GM12878 (cell line): ENCODE data around the gene TMEM135. TPM values are rescaled to one million over a fixed set of nuclear protein-coding genes. Genes with fewer than 3 reads are reported as not detected.

Source experiments
- ATAC-seq: fragments of 200-7000 bp; cut with Tn5 transposase; 3 replicates; pipeline ENCODE4 v1.9.1; 2020; ENCODE audit warnings: mild to moderate bottlenecking, moderate library complexity
- BruUV-seq: library from RNA; stranded (reverse); fragments of 400-500 nt; replicated peaks from 2 replicates; lab custom pipeline; 2021; lab: Mats Ljungman, UMichigan
- CTCF ChIA-PET: fragments of 300-600 bp; sonication (Branson Sonifier 250); formaldehyde crosslinking; extraction: SDS; loops from one replicate; lab custom pipeline; 2021; ENCODE audit warnings: inconsistent platforms; lab: Yijun Ruan, JAX
- POLR2A ChIA-PET: fragments of 350-600 bp; formaldehyde crosslinking; extraction: SDS; loops from one replicate; lab custom pipeline; 2021; ENCODE audit warnings: inconsistent platforms; lab: Charles Lee
- RAD21 ChIA-PET: fragments of 300-600 bp; sonication (Branson Sonifier 250); formaldehyde crosslinking; loops from one replicate; lab custom pipeline; 2023; ENCODE audit warnings: antibody characterized with exemption; ENCODE audit not compliant: unreplicated experiment; lab: Charles Lee
- SMC1A ChIA-PET: fragments of 300-600 bp; sonication (Branson Sonifier 250); formaldehyde crosslinking; loops from one replicate; lab custom pipeline; 2023; ENCODE audit not compliant: unreplicated experiment, uncharacterized antibody; lab: Charles Lee
- DNase-seq: peaks from one replicate; pipeline ENCODE4 v3.0.0-alpha.2; 2011; ENCODE audit warnings: low read depth, low spot score
- FAIRE-seq: peaks from 3 replicates; lab custom pipeline; 2011; peaks lifted over from hg19 to GRCh38; lab: Jason Lieb, UNC
- H2AFZ ChIP-seq: 2 replicates; pipeline ENCODE4 v1.6.0; 2011; ENCODE audit warnings: low read depth, low read length, control low read depth; ENCODE audit not compliant: control insufficient read depth
- H3K27ac ChIP-seq: 2 replicates; pipeline ENCODE4 v1.5.1; 2011; ENCODE audit warnings: control low read depth; ENCODE audit not compliant: control insufficient read depth, insufficient read depth
- H3K27me3 ChIP-seq, 2 experiments: replicated peaks in 1 of 2; 2 replicates each; pipeline versions ENCODE4 v1.6.0 to v1.6.1; 2011; ENCODE audit warnings: low read length in 1 of 2; ENCODE audit not compliant: control insufficient read depth in 2 of 2, insufficient read depth in 2 of 2
- H3K36me3 ChIP-seq, 2 experiments: 2 replicates each; pipeline ENCODE4 v1.5.1; 2011; ENCODE audit warnings: low read length in 1 of 2; ENCODE audit not compliant: control insufficient read depth in 2 of 2, insufficient read depth in 2 of 2
- H3K4me1 ChIP-seq: 2 replicates; pipeline ENCODE4 v1.6.1; 2011; ENCODE audit warnings: mild to moderate bottlenecking, low read length, moderate library complexity, mixed read lengths; ENCODE audit not compliant: control insufficient read depth, insufficient read depth
- H3K4me2 ChIP-seq: 2 replicates; pipeline ENCODE4 v1.6.0; 2011; ENCODE audit warnings: control low read depth; ENCODE audit not compliant: control insufficient read depth, insufficient read depth
- H3K4me3 ChIP-seq: fragments of 200-600 bp; sonication (generic); 2 replicates; pipeline ENCODE4 v1.5.1; 2016
- H3K79me2 ChIP-seq: 2 replicates; pipeline ENCODE4 v1.6.0; 2011; ENCODE audit warnings: low read length; ENCODE audit not compliant: control insufficient read depth, insufficient read depth
- H3K9ac ChIP-seq: 2 replicates; pipeline ENCODE4 v1.8.0; 2011; ENCODE audit warnings: low read length, control low read depth, mixed read lengths; ENCODE audit not compliant: control insufficient read depth, insufficient read depth
- H3K9me3 ChIP-seq: replicated peaks from 3 replicates; pipeline ENCODE4 v1.5.1; 2011; ENCODE audit warnings: mild to moderate bottlenecking, low read length; ENCODE audit not compliant: control insufficient read depth, insufficient read depth
- H4K20me1 ChIP-seq: 2 replicates; pipeline ENCODE4 v1.6.0; 2011; ENCODE audit not compliant: control insufficient read depth, insufficient read depth
- GATAD2B ChIP-seq: fragments of 450-650 bp; conservative IDR thresholded peaks from 2 replicates; pipeline ENCODE4 v1.6.1; 2017; ENCODE audit warnings: low read depth, mild to moderate bottlenecking, moderate library complexity
- JUND ChIP-seq: IDR thresholded peaks from 2 replicates; pipeline ENCODE4 v1.6.1; 2012; ENCODE audit warnings: low read depth, mild to moderate bottlenecking, low read length, improper control_type of control experiment, moderate library complexity
- MXI1 ChIP-seq: fragments of 150-350 bp; IDR thresholded peaks from 2 replicates; pipeline ENCODE4 v1.6.1; 2011; ENCODE audit warnings: low read depth, mild to moderate bottlenecking, inconsistent platforms, low read length, improper control_type of control experiment
- NFYB ChIP-seq: IDR thresholded peaks from 2 replicates; pipeline ENCODE4 v1.6.1; 2011; ENCODE audit warnings: low read depth, mild to moderate bottlenecking, low read length, improper control_type of control experiment, moderate library complexity; ENCODE audit not compliant: insufficient read depth
- RCOR1 ChIP-seq: conservative IDR thresholded peaks from 2 replicates; pipeline ENCODE4 v1.6.1; 2012; ENCODE audit warnings: low read depth, low read length, improper control_type of control experiment
- SRF ChIP-seq, 2 experiments: IDR thresholded peaks; 2 replicates each; pipeline ENCODE4 v1.6.1; 2011; ENCODE audit warnings: low read depth in 2 of 2, low read length in 2 of 2, mild to moderate bottlenecking in 1 of 2, moderate library complexity in 1 of 2
- WGBS: methylation state at CpG from one replicate; pipeline ENCODE4 v1.1.6; 2016; ENCODE audit warnings: low lambda C conversion rate; ENCODE audit not compliant: insufficient replicate concordance, insufficient coverage; ENCODE audit errors: missing lambda C conversion rate; 5-methylcytosine and 5-hydroxymethylcytosine counted together
- in situ Hi-C: fragments of 300-500 bp; cut with MboI; formaldehyde crosslinking; loops from 9 replicates; pipeline ENCODE4 v1.14.3; 2018; ENCODE audit warnings: mixed read lengths
- intact Hi-C: fragments of 100-400 bp; cut with micrococcal nuclease; formaldehyde crosslinking; loops from one replicate; pipeline ENCODE4 v1.14.2; 2022; ENCODE audit not compliant: unreplicated experiment
- polyA plus RNA-seq, 11 experiments: library from polyadenylated mRNA; depleted of rRNA in 4 of 11; unstranded in 6 of 11; stranded (reverse) in 5 of 11; fragments of >200 nt; fragmentation: Nextera tagmentation in 4 of 11; fragmentation: Illumina TruSeq in 1 of 11; extraction: Ambion mirVana in 4 of 11; extraction: Trizol in 1 of 11; gene quantifications; 1 replicate in 1 of 11; 2 replicates in 10 of 11; pipeline versions ENCODE4 v1.2.1 to v1.2.3, GENCODE V29; 2011 to 2016; ENCODE audit warnings: inconsistent platforms in 2 of 11, missing spikeins in 2 of 11, low read depth in 1 of 11
- total RNA-seq, 4 experiments: library from RNA; depleted of rRNA in 3 of 4; stranded (reverse); fragments of >200 nt in 3 of 4; fragmentation: Illumina TruSeq in 1 of 4; extraction: Trizol in 1 of 4; gene quantifications; 2 replicates each; pipeline versions ENCODE4 v1.2.1 to v1.2.3, GENCODE V29; 2013 to 2021
- TF ChIP-seq, protein P1 (sequence below): fragments of 450-650 bp; IDR thresholded peaks from 2 replicates; pipeline ENCODE4 v1.6.1; 2017; ENCODE audit warnings: borderline replicate concordance
- TF ChIP-seq, protein P2 (sequence below): IDR thresholded peaks from 2 replicates; pipeline ENCODE4 v1.6.1; 2011; ENCODE audit warnings: borderline replicate concordance, low read depth, mild to moderate bottlenecking, moderate library complexity, mixed read lengths, low read length; ENCODE audit not compliant: insufficient read depth; ENCODE audit errors: extremely low read length
- TF ChIP-seq, protein P3 (sequence below): fragments of 150-350 bp; IDR thresholded peaks from 2 replicates; pipeline ENCODE4 v1.6.1; 2014; ENCODE audit warnings: mild to moderate bottlenecking, low read depth, low read length
- TF ChIP-seq, protein P4 (sequence below): IDR thresholded peaks from 2 replicates; pipeline ENCODE4 v1.6.1; 2012; ENCODE audit warnings: low read depth, low read length, improper control_type of control experiment
- TF ChIP-seq, protein P5 (sequence below): fragments of 450-650 bp; IDR thresholded peaks from 2 replicates; pipeline ENCODE4 v1.6.1; 2017; ENCODE audit warnings: antibody characterized with exemption, mild to moderate bottlenecking, moderate library complexity

TMEM135 gene
- total and polyA plus RNA-seq, 10 of the 15 experiments (the other 5 are each of a cell fraction or from before 2014, with no cell fraction given), result 7.2 to 117 (median 12.9) TPM

- Histone ChIP-seq H3K27ac (no peak overlapping the region), H3K27me3 (no peaks in the 10 kb centered on the region), H3K9ac (no peak overlapping the region), H2AFZ (no peak overlapping the region), H3K4me2 (no peak overlapping the region), H3K79me2 (no peaks in the 10 kb centered on the region), H4K20me1 (no peaks in the 10 kb centered on the region), H3K9me3 (no peaks in the 10 kb centered on the region), H3K4me1 (no peaks in the 10 kb centered on the region), H3K4me3 (no peak overlapping the region), H3K36me3 (no peaks in the 10 kb centered on the region)
- WGBS, result 38% methylated on average over 2 of the region's 2 CpGs
- DNase-seq (no peak), FAIRE-seq (no peak), ATAC-seq (no peak)
- RAD21 ChIA-PET, result no interaction called here
- POLR2A ChIA-PET, result no interaction called here
- CTCF ChIA-PET, result no interaction called here
- SMC1A ChIA-PET, result no interaction called here
- intact Hi-C loops, result no loop called here
- in situ Hi-C loops, result no loop called here
- no peak for TF ChIP-seq JUND
- TF ChIP-seq GATAD2B, result no peak
- TF ChIP-seq, protein P1, sequence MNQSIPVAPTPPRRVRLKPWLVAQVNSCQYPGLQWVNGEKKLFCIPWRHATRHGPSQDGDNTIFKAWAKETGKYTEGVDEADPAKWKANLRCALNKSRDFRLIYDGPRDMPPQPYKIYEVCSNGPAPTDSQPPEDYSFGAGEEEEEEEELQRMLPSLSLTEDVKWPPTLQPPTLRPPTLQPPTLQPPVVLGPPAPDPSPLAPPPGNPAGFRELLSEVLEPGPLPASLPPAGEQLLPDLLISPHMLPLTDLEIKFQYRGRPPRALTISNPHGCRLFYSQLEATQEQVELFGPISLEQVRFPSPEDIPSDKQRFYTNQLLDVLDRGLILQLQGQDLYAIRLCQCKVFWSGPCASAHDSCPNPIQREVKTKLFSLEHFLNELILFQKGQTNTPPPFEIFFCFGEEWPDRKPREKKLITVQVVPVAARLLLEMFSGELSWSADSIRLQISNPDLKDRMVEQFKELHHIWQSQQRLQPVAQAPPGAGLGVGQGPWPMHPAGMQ, result no peak
- TF ChIP-seq SRF (IDR thresholded peaks at IDR 0.05; ENCODE audit: low read depth in 2 of 2, low read length in 2 of 2), result no peak
- TF ChIP-seq RCOR1, result no peak
- TF ChIP-seq, protein P2, sequence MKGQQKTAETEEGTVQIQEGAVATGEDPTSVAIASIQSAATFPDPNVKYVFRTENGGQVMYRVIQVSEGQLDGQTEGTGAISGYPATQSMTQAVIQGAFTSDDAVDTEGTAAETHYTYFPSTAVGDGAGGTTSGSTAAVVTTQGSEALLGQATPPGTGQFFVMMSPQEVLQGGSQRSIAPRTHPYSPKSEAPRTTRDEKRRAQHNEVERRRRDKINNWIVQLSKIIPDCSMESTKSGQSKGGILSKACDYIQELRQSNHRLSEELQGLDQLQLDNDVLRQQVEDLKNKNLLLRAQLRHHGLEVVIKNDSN, result no peak
- no peak for TF ChIP-seq NFYB
- TF ChIP-seq, protein P3, sequence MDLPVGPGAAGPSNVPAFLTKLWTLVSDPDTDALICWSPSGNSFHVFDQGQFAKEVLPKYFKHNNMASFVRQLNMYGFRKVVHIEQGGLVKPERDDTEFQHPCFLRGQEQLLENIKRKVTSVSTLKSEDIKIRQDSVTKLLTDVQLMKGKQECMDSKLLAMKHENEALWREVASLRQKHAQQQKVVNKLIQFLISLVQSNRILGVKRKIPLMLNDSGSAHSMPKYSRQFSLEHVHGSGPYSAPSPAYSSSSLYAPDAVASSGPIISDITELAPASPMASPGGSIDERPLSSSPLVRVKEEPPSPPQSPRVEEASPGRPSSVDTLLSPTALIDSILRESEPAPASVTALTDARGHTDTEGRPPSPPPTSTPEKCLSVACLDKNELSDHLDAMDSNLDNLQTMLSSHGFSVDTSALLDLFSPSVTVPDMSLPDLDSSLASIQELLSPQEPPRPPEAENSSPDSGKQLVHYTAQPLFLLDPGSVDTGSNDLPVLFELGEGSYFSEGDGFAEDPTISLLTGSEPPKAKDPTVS, result no peak
- no peak for TF ChIP-seq MXI1
- TF ChIP-seq, protein P4, sequence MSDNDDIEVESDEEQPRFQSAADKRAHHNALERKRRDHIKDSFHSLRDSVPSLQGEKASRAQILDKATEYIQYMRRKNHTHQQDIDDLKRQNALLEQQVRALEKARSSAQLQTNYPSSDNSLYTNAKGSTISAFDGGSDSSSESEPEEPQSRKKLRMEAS, result no peak
- TF ChIP-seq, protein P5, sequence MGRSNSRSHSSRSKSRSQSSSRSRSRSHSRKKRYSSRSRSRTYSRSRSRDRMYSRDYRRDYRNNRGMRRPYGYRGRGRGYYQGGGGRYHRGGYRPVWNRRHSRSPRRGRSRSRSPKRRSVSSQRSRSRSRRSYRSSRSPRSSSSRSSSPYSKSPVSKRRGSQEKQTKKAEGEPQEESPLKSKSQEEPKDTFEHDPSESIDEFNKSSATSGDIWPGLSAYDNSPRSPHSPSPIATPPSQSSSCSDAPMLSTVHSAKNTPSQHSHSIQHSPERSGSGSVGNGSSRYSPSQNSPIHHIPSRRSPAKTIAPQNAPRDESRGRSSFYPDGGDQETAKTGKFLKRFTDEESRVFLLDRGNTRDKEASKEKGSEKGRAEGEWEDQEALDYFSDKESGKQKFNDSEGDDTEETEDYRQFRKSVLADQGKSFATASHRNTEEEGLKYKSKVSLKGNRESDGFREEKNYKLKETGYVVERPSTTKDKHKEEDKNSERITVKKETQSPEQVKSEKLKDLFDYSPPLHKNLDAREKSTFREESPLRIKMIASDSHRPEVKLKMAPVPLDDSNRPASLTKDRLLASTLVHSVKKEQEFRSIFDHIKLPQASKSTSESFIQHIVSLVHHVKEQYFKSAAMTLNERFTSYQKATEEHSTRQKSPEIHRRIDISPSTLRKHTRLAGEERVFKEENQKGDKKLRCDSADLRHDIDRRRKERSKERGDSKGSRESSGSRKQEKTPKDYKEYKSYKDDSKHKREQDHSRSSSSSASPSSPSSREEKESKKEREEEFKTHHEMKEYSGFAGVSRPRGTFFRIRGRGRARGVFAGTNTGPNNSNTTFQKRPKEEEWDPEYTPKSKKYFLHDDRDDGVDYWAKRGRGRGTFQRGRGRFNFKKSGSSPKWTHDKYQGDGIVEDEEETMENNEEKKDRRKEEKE, result no peak
- no TSS peak for BruUV-seq
These were observed 242.4 kb downstream of the TMEM135 start for GRCh38 chr11:87280143-87280542.
